HG03378 (cell line): Measurements from ENCODE around the gene RHCG.
"Not testable (repeated sequence)": the region's sequence is repeated elsewhere in the genome, so short reads cannot be mapped to it uniquely, and the experiment has no call there.

Experiments used
- ATAC-seq: cut with Tn5 transposase; IDR thresholded peaks from one replicate; pipeline ENCODE4 v1.9.1; 2021; ENCODE audit warnings: mild to moderate bottlenecking, moderate library complexity; ENCODE audit not compliant: unreplicated experiment

RHCG gene

DNA sequence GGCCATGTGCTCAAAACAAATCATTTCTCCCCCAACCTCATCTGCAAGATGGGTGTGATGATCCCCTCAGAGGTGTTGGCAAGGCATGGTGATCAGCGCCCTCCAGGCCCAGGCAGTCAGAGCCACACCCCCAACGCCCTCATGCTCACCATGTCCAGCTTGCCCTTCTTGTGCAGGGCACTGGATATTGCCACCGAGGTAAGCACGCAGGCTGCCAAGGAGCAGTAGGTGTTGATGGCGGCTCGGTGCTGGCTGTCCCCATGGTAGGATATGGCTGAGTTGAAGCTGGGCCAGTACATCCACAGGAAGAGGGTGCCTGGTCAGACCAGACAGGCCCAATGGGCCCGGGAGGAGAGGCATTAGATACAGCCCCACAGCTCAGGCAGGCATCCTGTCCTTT is 17.2 kb downstream of the RHCG start:
- ATAC-seq = no peak

DNA sequence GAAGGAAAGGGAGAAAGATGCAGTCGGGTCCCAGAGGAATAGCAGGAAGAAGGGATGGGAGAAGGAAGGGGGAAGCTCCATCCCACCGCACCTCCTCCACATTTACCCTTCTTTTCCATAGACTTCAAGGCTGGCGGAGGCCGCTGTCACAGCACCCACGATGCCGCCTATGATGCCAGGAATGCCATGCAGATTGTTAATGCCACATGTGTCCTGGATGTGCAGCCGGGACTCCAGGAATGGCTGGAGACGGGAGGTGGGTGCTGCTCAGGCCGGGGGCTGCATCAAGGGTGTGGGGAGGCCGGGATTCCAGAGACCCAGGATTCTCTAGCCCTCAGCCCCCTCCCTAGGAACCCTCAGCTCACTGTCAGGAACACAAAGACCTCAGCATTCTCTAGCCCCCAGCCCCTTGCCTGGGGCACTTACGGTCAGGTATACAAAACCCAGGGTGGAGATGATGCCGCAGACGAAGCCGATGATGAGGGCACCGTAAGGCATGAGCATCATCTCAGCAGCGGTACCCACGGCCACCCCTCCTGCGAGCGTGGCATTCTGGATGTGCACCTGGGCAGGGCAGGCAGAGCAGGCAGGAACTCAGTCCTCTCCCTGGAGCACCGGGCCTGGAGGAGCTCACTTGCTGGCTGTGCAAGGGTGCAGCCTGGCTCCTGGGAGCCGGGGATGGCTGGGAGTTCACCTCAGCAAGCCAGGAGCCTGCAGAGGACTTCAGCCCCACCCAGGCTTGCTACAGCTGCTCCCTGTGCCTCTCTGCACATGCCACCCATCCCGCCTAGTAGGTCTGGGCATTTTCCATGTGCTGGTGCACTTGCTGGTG is 18.8 kb downstream of the RHCG start:
- no peak for ATAC-seq

DNA sequence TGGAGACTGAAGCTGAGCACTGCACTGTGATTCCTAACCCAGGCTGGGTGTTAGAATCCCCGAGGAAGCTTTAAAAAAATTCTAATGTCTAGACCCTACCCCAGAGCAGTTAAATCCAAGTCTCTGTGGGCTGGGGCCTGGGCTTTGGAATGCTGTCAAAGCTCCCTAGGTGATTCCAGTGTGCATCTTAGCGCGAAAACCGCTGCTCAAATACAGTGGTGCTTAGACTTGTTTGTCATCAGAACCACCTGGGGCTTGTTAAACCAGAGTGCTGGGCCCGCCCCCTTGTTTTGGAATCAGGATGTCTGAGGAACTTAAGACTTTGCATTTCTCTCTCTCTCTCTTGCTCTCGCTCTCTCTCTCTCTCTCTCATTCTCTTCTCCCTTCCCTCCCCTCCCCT is 20.7 kb downstream of the RHCG start:
- no peak for ATAC-seq

DNA sequence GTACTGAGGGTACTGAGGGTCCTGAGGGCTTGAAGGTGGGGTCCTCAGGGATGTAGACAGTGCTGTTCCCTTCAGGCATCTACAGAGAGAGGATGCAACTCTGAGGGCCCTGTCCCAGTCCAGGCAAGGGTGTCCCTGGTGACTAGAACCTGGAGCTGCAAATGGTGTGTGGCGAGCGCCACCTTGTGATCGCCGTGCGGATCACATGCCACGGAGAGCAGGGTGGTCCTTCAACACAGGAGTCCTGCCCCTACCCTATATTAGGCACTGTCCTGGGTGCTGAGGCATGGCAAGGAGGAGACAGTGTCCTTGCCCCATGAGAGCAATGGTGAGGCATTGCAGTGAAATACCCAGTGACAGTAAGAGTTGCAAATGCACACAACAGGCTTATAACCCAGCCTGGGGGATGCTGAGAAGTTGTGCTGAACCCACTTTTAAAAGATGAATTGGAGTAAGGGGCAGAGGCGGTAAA is 23.6 kb downstream of the RHCG start:
- no peak for ATAC-seq

DNA sequence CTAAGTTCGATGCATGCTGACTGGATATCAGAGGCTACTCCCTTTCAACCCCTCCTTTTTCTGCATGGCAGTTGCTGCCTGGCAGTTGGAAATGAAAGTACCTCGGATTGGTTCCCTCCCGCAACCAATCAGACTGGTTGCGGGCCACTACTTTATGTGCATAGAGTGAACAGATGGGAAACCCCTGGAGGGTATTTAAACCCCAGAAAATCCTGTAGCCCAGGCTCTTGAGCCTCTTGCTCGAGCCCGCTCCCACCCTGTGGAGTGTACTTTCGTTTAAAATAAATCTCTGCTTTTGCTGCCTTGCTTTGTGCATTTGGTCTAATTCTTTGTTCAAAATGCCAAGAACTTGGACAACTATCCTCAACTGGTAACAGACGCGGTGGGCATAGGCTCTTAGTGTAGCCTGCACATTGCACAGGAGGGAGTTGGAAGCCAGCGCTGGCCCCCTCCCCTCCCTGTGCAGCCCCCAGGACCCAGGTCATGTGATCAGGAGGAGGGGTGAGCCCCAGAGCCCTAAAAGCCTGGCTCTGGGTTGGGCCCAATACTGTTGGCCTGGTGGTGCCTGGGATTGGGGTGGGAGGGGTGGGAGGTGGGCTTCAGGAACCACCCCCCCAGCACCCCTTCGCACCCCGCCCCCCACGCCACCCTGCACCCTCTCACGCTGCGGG is 26.8 kb downstream of the RHCG start:
- ATAC-seq = no peak

DNA sequence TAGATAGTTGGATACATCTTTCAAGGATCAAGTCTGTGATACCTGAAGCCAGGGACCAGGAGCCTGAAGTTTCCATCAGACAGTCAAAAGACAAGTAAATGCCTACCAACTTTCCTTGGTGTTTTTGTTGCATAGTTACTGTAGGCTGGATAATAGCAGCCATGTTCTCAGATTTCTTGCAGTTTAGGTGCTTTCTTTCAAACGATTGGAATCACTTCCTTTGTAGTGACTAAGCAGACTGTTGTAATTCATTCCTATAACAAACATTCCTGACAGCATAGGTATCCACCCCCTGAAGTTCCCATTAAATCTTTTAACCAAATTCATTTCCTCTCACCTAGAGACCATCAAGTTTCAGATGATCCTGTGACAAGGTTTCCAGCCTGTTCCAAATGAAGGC is 27.6 kb downstream of the RHCG start:
- ATAC-seq = not testable (repeated sequence)

DNA sequence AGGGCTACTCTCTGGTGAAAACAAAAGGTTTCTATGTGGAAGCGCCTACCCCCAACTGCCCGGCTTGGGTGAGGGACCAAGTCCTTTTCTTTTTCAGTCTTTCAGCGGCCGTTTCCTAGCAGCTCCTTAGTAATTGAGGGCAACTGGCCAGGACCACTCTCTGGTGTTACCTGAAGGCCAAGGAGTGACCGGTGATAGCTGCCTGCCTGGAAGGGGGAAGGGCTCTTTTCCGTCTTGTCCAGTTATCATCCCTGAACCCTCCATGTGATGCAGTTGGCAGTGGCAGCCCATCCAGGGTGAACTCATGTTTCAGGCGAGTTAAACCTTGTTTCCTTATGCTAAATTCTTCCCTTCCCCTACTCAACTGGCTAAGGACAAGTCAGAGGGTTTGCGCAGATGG is 33.3 kb downstream of the RHCG start:
- no peak for ATAC-seq

DNA sequence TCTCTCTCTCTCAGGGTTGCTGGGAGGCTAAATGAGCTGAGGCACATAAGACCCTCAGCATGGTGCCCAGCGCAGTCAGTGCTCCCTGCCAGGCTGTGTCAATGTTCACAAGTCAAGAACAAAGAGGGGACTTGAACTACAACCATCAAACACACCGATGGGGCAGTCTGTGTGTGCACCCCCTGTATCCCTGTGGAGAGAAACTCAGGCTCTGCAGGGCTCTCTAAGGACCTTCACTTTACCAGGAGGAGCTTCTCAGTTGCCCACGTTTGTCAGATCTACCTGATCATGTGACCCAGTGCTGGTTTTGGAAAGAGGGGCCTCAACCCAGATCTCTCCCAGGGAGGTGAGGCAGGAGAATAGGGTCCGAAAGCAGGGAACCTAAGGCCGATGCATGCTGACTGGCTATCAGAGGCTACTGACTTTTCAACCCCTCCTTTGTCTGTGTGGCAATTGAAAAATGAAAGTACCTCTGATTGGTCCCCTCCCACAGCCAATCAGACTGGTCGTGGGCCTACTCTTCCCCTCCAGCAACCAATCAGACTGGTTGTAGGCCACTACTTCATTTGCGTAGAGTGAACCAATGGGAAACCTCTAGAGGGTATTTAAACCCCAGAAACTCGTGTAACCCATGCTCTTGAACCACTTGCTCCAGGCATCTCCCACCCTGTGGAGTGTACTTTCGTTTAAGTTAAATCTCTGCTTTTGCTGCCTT is 34.0 kb downstream of the RHCG start:
- ATAC-seq = no peak

DNA sequence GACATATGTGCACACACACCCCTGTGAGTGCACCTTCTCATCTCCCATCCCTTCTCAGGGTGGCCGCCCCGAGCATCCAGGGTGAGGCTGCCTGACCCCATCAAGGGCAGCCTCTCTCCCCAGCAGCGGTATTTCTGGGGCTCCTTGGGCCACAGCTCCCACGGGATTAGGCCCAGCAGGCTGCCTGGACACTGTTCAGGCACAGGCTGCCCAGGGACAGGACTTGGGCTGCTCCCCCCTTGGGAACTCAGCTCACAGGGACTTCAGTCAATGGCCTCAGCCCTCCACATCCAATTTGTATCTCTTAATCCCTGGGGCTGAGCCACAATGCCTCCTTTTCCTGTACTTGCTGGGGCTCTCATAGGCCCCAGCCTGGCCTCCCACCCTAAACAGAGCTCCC is 35.0 kb downstream of the RHCG start:
- no peak for ATAC-seq

DNA sequence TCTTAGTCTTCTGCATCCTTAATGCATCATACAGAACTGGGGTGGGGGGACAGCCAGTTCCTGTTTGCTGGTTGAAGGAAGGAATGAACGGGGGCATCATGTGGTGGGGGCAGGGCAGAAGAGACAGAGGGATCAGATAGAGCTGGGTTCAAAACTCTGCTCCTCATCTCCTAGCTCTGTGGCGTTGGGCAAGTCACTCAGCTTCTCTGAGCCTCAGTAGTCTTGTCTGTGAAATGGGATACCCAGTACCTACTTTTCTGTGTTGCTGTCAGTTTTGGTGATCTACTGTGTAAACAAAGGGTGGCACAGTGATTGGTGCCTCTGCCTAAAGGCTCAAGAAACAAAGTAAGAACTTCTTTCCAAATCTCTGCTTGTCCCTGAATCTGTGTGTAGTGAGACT is 36.3 kb downstream of the RHCG start:
- ATAC-seq = no peak

DNA sequence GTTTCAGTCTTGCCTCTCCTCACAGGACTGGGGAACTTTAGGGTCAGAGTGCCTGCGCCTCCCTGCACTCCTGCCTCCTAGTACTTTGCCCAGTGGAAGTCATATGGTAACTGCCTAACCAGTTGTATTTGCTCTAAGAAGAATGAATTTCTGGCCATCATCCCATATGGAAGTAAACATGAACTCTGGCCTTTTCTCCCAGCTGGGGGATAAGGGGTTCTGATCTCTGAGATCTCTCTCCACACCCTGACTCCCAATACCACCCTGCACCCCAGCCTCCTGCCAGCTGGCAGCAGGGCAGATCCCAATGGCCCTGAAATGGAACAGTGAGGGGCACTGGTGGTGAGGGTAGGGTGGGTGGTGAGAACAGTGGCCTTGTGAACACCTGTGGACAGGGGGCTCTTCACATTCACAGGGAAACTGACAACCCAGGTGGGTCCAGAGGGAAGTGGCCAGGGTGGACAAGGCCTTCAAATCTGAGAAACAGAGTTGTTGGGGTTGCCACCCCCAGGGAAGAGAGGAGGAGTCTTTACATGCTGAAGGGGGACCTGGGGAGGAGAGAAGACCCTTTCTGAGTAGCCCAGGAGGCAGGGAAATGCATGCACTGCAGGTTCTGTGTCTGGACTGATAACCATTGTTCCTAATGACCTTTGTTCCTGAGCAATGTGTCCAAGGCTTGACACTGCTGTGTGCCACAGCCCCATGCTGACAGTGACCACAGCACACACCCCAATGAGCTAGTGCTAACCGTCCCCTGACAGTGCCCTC is 36.9 kb downstream of the RHCG start:
- no peak for ATAC-seq

DNA sequence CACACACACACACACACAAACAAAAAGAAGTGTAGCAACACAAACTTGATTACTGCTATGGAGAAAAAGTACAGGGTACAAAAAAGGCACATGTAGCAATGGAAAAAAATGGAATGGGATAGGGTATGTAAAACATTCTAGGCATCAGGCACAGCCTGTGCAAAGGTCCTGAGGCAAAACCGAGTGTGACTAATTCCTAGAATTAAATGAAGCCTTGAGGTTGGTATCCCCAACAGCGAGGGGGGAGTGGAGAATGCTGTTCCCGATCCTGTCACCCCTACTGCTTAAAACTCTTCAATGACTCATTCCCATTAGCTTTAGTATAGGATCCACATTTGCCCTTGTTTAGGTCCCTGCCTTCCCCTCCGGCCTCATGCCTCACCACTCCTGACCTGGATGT is 37.9 kb downstream of the RHCG start:
- no peak for ATAC-seq

DNA sequence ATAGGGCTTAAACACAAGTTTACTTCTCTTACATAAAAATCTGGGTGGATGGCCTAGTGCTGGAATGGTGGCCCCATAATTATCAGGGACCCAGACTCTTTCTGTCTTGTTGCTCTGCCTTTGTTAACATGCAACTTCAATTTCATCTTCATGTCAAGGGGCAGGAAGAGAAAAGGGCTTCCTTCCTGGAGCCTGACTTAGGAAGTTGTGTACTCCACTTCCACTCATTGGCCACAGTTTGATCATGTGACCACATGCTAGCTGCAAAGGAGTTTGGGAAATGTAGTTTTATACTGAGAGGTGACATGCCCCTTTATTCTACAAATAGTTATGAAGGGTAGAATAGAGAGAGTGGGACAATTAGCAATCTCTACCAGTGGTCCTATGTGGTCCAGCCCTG is 39.3 kb downstream of the RHCG start:
- ATAC-seq = no peak

DNA sequence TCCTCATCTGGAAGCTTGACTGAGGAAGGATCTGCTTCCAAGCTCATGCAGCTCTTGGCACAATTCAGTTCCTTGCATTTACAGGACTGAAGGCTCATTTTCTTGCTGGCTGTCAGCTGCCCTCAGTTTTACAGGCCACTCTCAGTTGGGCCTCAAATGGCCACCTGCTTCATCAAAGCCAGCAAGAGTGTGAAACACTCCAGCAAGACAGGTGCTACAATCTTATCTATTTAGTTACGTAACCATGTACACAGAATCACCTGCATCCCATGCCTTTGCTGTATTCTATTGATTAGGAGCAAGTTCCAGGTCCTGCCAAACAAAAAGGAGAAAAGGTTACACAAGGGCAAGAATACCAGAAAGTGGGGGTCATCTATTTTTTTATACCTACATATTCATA is 40.8 kb downstream of the RHCG start:
- ATAC-seq = no peak

DNA sequence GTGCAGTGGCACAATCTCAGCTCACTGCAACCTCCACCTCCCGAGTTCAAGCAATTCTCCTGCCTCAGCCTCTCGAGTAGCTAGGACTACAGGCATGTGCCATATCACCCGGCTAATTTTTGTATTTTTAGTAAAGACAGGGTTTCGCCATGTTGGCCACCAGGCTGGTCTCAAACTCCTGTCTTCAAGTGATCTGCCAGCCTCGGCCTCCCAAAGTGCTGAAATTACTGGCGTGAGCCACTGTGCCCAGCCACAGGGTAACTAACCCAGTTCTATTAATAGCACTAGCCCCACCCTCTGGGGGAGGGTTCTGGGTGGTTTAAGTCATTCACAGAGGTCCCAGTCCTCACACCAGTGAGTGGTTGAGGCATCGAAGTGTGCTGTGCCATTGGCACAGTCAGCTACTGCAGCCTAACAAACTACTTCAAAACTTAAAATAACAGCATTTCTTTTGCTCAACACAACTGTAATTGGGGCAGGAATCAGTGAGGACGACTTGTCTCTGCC is 44.0 kb downstream of the RHCG start:
- ATAC-seq = no peak

DNA sequence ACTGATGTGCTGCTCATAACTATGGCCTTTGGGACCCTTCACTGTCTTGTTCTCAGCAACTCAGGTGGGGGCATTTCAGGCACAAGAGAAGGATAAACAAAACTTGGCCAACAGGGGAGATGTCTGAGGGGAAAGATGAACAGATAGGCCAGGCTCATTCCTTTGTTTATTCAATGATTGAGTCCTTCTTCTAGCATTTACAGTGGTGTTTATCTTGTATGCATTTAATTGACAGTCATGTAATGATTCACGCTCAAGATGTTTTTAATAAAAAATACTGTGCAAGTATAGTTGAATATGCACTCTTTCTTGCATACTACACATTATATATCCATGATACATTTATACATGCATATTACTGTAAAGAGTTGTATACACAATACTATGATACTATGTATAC is 44.5 kb downstream of the RHCG start:
- ATAC-seq = no peak

DNA sequence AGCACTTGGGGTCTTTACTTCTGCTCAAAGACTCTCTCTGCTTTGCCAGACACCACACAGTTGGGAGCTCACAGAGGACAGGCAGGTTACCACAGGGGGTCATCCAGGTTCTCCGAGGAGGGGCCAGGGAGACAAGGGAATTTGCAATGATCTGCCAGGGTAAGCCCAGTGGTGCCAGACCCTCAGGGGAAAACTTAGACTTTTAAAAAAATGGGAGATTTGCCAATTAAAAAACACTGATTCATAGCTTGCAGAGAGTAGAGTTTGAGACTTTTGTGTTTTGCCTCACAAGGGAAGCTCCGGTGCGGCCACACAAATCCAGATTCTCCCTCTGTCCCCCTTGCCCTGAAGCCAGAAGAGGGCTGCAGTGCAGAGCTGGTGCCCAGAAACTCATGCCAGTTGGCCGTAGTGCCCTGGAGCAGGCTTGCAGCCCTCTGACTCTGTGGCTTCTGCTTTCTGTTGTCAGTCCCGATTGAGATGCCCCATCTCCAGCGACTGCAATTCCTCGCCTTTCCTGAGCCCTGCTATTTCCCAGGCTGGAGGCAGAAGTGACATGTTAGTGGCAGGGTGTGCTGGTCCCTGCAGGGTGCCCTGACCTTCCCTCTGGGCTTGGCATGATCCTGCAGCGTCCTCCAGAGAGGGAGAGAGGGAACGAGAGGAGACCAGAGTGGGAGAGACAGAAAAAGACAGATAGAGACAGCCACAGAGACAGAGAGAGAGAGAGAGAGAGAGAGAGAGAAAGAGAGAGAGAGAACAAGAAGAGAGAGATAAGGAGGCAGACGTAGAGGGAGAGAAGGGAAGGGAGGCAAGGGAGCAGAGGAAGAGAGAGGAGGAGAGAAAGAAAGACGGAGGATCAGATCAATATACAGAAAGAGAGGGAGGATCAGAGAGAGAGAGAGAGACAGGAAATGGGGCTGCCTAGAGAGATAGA is 46.0 kb downstream of the RHCG start:
- ATAC-seq = no peak

DNA sequence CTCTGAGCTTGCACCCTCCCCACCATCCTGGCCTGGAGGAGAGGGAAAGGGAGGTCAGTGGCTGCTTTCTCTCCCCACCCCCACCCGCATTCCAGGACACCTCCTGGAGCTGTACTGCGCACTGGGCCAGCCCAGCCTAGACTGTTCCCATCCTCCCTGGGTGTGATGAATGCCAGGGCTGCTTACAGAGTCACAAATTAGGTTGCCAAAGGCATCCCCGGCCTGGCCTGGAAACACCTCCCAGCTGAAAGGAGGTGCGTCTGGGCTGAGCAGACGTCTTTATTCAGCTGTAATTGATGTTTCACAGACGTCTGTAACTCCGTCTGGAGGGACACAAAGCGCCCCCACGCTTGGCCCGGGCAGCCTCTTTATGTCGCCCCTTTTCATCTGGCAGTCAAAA is 47.6 kb downstream of the RHCG start:
- no peak for ATAC-seq

DNA sequence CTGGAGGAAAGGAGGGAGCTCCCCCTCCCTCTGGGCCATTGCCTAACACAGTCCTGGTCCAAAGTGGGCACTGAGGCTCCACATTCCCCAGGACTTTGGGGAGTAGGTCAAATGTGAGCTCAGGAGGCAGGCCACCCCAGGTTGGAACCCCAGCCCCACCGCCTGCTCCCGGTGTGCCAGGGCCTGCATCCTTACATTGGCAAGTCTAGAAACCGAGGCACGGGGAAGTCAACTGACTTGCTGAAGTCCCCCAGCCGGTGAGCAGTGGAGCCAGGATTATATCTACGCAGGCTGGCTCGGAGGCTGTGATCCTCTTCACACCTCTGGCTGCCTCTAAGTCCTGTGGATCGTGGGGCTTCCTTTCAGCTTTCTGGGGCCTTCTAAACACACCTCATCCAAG is 48.7 kb downstream of the RHCG start:
- no peak for ATAC-seq
